SHP77 (cell line): ENCODE measurements around the gene IGSF9.
"Not testable (repeated sequence)": the region's sequence is repeated elsewhere in the genome, so short reads cannot be mapped to it uniquely, and the experiment has no call there.

Experiments
- DNase-seq, 2 experiments: peaks; one replicate each; lab custom pipeline; 2025; lab: John Stamatoyannopoulos, UW

IGSF9 gene

GRCh38 chr1:159920202-159920601 is 25.2 kb downstream of the IGSF9 start:
- no peak for DNase-seq

- DNase-seq, result no peak
These were observed 26.1 kb downstream of the IGSF9 start for GRCh38 chr1:159919236-159919865.

GRCh38 chr1:159918352-159919200 is 26.8 kb downstream of the IGSF9 start:
- DNase-seq, result no peak

DNA sequence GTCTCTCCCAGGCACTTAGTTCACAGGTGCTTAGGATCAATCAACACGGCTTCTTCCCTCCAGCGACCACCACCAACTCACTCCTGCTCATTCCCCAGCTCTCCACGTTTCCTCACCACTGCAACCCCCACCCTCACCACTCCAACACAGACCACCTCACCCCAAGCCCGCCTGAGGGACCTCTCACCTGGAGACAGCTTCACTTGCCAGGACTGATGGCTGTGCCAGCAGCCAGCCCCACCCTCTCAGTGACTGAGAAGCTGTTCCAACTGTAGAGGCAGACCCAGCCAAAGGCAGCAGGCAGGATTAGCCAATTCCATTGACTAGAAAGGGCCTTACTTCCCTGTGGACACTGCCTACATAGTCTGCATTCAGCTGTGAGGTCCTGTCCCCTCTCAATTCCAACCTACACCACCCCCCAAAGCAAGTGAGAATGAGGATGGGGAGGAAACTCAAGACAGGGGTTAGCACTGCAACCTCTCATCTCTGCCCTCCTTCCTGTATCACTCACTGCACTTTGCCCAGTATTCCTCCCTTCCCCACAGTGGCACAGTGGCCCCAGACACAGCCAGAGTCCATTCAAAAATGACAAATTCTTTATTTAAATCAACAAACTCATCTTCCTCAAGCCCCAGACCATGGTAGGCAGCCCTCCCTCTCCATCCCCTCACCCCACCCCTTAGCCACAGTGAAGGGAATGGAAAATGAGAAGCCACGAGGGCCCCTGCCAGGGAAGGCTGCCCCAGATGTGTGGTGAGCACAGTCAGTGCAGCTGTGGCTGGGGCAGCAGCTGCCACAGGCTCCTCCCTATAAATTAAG is 27.7 kb downstream of the IGSF9 start:
- no peak for DNase-seq

DNA sequence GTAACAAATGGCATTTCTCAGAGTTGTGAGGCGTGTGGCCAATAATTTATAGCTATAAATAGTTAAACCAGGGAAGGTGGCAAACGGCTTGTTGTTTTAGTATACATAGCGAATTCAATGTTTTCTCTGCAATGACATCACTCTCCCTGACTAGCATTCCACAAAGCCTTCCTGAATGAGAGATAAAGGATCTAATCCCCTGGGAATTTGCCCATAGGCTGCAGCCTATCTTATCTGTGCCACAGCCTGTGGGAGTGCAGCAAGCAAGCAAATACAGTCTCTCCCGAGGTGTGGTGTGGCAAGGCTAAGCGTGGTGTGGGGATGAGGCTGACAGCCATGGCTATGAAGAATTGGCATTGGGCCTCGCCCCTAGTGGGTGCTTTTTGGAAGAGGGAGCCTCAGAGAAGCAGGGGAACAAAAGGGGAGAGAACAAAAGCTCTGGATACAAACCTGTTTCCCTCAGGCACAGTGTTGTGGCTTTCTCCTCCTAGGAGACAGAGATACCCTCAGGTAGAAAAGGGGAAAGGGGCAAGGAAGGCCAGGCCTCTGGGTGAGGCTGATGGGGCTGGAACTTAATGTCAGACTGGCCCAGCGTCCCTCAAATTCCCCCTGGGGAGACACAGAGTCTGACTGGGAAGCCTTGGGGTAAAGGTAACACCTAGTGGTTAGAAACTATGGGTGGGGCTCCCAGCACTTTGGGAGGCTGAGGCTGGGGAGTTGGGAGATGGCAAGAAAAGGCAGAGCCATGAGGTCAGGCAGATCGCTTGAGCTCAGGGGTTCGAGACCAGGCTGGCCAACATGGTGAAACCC is 29.0 kb downstream of the IGSF9 start:
- no peak for DNase-seq

- no peak for DNase-seq
These were observed 29.7 kb downstream of the IGSF9 start for GRCh38 chr1:159915571-159916241.

DNA sequence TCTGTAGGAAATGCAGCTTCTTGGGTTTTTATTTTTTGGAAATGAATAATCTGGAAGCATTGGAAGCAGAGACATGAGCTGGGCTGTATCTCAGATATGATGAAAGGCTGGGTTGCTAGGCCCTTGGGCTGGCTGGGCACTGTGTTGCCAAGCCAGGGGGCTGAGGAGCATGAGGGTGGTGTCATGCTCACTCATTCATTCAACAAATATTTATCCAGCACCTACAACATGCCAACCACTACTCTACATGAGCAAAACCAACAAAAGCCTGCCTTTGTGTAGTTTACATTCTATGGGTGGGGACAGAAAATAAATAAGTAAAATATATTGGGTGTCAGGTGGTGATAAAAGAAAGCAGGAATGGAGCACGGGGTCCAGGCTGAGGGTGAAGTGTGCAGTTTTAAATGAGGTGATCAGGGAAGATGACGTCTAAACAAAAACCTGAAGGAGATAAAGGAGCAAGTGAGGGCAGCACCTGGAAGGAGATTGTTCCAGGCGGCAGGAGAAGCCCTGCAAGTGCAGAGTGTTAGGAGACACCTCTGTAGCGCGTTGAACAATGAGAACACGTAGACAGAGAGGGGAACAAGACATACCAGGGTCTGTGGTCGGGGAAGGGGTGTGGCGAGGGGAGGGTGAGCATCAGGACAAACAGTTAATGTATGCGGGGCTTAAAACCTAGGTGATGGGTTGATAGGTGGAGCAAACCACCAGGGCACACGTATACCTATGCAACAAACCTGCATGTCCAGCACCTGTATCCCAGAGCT is 31.0 kb downstream of the IGSF9 start:
- DNase-seq, result no peak

DNA sequence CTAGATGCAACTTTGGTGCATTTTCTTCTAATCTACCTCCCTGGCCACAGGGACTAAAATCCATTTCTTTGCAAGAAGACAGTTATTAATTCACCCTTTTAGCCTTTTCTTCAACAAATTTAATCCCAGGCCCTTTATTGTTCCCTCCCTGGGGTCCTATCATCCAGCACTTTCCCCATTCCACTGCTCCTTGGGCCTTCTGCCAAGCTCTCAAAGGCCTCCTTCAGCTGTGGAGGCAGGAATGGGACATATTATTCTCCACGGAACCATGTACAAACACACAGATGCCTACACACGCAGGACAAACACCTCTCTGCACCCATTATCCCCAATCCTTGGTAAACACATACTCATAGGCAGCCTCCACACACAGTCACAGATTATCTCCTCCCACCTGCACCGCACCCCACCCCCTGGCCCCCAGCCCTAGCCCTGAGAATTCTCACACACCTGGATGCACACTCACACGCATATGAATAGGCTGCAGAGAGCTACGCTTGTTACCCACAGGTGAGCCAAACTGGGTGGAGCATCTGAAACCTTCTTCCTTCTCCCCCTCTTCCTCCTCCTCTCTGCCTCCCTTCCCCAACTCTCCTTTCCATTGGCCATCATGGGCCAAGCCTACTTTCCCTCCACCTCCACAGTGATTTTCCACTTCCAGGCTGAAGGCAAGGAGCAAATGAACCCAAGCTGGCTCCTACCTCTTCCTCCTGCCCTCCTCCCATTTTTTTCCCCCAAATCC is 31.8 kb downstream of the IGSF9 start:
- no peak for DNase-seq

GRCh38 chr1:159911326-159912070 is 33.9 kb downstream of the IGSF9 start:
- no peak for DNase-seq

DNA sequence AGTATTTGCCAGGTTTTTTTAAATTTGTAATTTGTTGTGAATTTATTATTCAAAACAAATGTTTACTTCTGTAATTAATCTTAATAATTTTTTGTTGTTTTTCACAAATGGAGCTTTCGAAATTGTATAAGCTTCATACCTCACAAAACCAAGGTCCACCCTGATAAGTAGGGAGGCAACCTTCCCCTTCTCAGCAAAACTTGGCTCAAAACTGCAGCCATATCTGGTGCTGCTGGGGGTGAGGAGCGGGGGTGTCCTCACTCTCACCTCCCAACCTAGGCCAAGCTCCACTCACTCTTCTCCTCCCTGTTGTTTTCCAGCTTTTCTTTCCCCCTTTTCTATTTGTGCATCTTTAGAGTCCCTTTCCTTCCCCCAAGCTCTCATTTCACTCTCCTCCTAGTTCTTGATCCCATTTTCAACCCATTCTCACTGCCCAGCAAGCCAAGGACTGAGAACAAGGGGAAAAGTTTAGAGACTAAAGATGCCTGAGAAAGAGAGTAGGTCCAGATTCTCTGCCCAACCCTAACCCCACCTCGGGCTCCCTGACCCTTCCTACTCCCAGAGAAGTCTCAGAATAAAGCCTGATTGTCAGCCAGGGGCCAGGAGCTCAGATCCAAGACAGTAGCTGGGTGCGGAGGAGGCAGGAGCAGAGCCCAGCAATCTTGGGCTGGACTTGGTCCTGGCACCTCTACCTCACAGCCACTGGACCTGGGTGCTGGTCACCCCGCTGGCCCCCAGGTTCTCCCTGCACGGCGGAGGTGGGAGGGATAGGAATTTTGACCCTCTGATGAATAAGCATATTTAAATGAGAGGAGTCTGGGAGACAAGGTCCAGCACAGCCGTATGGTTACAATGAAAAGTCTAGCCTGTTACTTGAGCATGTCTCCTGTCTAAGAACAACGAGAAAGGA is 37.1 kb downstream of the IGSF9 start:
- no peak for DNase-seq

GRCh38 chr1:159906960-159907359 is 38.5 kb downstream of the IGSF9 start:
- no peak for DNase-seq

DNA sequence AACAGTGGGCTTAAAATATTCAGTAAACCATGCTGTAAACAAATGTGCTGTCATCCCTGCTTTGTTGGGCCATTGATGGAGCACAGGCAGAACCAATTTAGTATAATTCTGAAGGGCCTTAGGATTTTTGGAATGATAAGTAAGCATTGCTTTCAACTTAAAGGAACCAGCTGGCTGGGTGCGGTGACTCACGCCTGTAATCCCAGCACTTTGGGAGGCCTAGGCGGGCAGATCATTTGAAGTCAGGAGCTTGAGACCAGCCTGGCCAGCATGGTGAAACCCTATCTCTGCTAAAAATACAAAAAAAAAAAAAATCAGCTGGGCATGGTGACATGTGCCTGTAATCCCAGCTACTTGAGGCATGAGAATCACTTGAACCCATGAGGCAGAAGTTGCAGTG is 41.4 kb downstream of the IGSF9 start:
- not testable (repeated sequence) for DNase-seq

- no peak for DNase-seq
These were observed 42.9 kb downstream of the IGSF9 start for GRCh38 chr1:159902541-159902940.

DNA sequence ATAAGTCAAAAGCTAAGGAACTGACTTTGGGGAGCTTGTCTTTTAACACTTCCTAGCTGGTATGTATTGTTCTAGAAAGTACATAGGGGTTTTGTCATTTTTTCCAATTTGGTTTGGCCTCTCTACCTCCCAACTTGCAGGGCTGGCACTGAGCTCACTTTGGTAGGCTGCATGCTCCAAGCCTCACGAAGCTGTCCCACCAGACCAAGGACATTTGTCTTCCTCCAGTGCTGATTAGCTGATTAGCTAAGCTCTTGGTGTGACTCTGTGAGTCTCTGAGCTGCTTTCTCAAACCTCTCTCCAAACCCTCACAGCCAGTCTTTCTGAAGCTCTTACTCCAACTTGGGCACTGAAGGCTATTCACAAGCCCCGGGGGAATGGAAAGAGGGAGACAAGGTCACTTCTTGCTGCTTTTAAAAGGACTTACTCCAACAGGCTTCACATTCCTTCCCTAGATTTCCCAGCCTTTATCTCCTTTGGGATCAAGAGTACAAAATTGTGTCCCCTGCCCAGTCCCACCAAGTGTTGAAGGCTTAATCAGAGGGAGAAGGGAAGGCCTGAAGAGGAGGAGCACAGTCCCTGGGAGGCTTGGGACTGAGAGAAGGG is 44.6 kb downstream of the IGSF9 start:
- DNase-seq, result no peak

GRCh38 chr1:159900086-159900680 is 45.2 kb downstream of the IGSF9 start, which contains the start of gene CFAP45:
Gene CFAP45 (minus strand): TSS chr1:159900165. CDS start chr1:159900098, 67 bp downstream.
- no peak for DNase-seq

GRCh38 chr1:159899634-159900033 is 45.8 kb downstream of the IGSF9 start:
- not testable (repeated sequence) for DNase-seq

DNA sequence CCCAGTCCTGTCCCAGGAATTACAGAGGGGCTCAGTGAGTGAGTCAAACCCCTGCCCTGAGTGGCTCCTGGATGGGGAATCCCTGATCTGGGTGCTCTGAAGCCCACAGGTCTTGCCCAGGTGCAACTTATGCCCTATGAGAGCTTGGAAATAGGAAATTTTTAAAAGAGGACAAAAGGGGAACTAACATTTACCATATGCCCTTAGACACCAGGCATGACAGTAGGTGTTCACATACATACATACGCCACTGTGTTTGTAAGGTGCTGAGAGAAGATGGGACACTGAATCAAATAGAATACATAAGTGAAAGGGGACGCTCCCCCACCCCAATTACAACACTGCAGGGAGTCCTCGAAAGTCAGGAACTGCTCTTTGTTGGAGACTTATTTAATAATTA is 46.9 kb downstream of the IGSF9 start:
- DNase-seq, result no peak
